Trophoblast cell (in vitro differentiated cells and primary cell): ENCODE data around the gene CRYBB2.
"Not testable (repeated sequence)": the region's sequence is repeated elsewhere in the genome, so short reads cannot be mapped to it uniquely, and the experiment has no call there.

Source experiments
- DNase-seq, 2 donors: peaks; one replicate each; pipeline ENCODE4 v3.0.0-alpha.2; 2016
- H2AFZ ChIP-seq: 2 replicates; pipeline ENCODE4 v1.6.1; 2013; ENCODE audit warnings: low read length, moderate library complexity, mild to moderate bottlenecking; ENCODE audit not compliant: insufficient read depth, poor library complexity
- H2AK5ac ChIP-seq: 2 replicates; pipeline ENCODE4 v1.6.1; 2013; ENCODE audit warnings: mild to moderate bottlenecking, low read length
- H2BK120ac ChIP-seq: 2 replicates; pipeline ENCODE4 v1.6.1; 2013; ENCODE audit warnings: low read length, mild to moderate bottlenecking, moderate library complexity; ENCODE audit not compliant: insufficient read depth, poor library complexity
- H2BK12ac ChIP-seq: 2 replicates; pipeline ENCODE4 v1.6.1; 2013; ENCODE audit warnings: mild to moderate bottlenecking, low read length, moderate library complexity
- H2BK5ac ChIP-seq: 2 replicates; pipeline ENCODE4 v1.6.1; 2013; ENCODE audit warnings: low read length, low read depth, moderate library complexity, mild to moderate bottlenecking; ENCODE audit not compliant: poor library complexity
- H3K14ac ChIP-seq: 2 replicates; pipeline ENCODE4 v1.6.1; 2013; ENCODE audit warnings: mild to moderate bottlenecking, low read length
- H3K18ac ChIP-seq: 2 replicates; pipeline ENCODE4 v1.6.1; 2013; ENCODE audit warnings: mild to moderate bottlenecking, low read length
- H3K23ac ChIP-seq: 2 replicates; pipeline ENCODE4 v1.6.1; 2013; ENCODE audit warnings: low read length
- H3K27ac ChIP-seq: 2 replicates; pipeline ENCODE4 v1.5.1; 2013; ENCODE audit warnings: low read depth, mild to moderate bottlenecking, inconsistent platforms, low read length, moderate library complexity
- H3K27me3 ChIP-seq: 2 replicates; pipeline ENCODE4 v1.6.1; 2013; ENCODE audit warnings: inconsistent platforms, mild to moderate bottlenecking, low read length, moderate library complexity; ENCODE audit not compliant: insufficient read depth
- H3K36me3 ChIP-seq, 2 experiments: 1 replicate in 1 of 2; 2 replicates in 1 of 2; pipeline ENCODE4 v1.6.1; 2013; ENCODE audit warnings: low read length in 2 of 2, mild to moderate bottlenecking in 2 of 2, moderate library complexity in 1 of 2; ENCODE audit not compliant: insufficient read depth in 2 of 2, control insufficient read depth in 1 of 2
- H3K4ac ChIP-seq: 2 replicates; pipeline ENCODE4 v1.6.1; 2013; ENCODE audit warnings: low read depth, mild to moderate bottlenecking, low read length, moderate library complexity
- H3K4me1 ChIP-seq, 2 experiments: 1 replicate in 1 of 2; 2 replicates in 1 of 2; pipeline ENCODE4 v1.6.1; 2013; ENCODE audit warnings: low read length in 2 of 2, mild to moderate bottlenecking in 2 of 2, moderate library complexity in 1 of 2; ENCODE audit not compliant: insufficient read depth in 2 of 2, control insufficient read depth in 1 of 2
- H3K4me2 ChIP-seq: 2 replicates; pipeline ENCODE4 v1.6.1; 2013; ENCODE audit warnings: inconsistent platforms, mild to moderate bottlenecking, low read length, moderate library complexity
- H3K4me3 ChIP-seq: 2 replicates; pipeline ENCODE4 v1.5.1; 2013; ENCODE audit warnings: mild to moderate bottlenecking, low read depth, low read length, inconsistent platforms
- H3K79me1 ChIP-seq: one replicate; pipeline ENCODE4 v1.6.1; 2013; ENCODE audit warnings: low read length
- H3K79me2 ChIP-seq: 2 replicates; pipeline ENCODE4 v1.6.1; 2013; ENCODE audit warnings: low read length, mild to moderate bottlenecking; ENCODE audit not compliant: control insufficient read depth, insufficient read depth, poor library complexity
- H3K9ac ChIP-seq: 2 replicates; pipeline ENCODE4 v1.6.1; 2013; ENCODE audit warnings: mild to moderate bottlenecking, low read length
- H3K9me3 ChIP-seq: 2 replicates; pipeline ENCODE4 v1.6.1; 2013; ENCODE audit warnings: low read depth, mild to moderate bottlenecking, control low read depth, inconsistent platforms, low read length; ENCODE audit not compliant: insufficient read depth
- H4K12ac ChIP-seq: 2 replicates; pipeline ENCODE4 v1.6.1; 2013; ENCODE audit warnings: low read depth, mild to moderate bottlenecking, low read length, moderate library complexity
- H4K8ac ChIP-seq: 2 replicates; pipeline ENCODE4 v1.6.1; 2013; ENCODE audit warnings: low read depth, mild to moderate bottlenecking, low read length, moderate library complexity
- H4K91ac ChIP-seq: one replicate; pipeline ENCODE4 v1.6.1; 2013; ENCODE audit warnings: low read depth, mild to moderate bottlenecking, low read length, moderate library complexity
- WGBS: extraction: QIAGEN DNeasy Blood & Tissue Kit; methylation state at CpG from one replicate; pipeline ENCODE4 v1.1.7; 2013; ENCODE audit warnings: missing lambda C conversion rate; ENCODE audit not compliant: insufficient read length, insufficient coverage; ENCODE audit errors: extremely low coverage; 5-methylcytosine and 5-hydroxymethylcytosine counted together

The CRYBB2 gene

GRCh38 chr22:25268902-25269301 is 49.5 kb downstream of the CRYBB2 start:
- H3K27ac ChIP-seq, H2BK12ac ChIP-seq, H2AK5ac ChIP-seq, H4K91ac ChIP-seq, H3K14ac ChIP-seq, H3K9me3 ChIP-seq, DNase-seq, H2BK120ac ChIP-seq, H3K23ac ChIP-seq, H2AFZ ChIP-seq, H2BK5ac ChIP-seq, H3K18ac ChIP-seq, H3K4me2 ChIP-seq, H3K4me1 ChIP-seq, H3K9ac ChIP-seq, H4K12ac ChIP-seq, H3K36me3 ChIP-seq, H4K8ac ChIP-seq, H3K79me2 ChIP-seq, H3K4ac ChIP-seq, H3K79me1 ChIP-seq, H3K27me3 ChIP-seq, H3K4me3 ChIP-seq: not testable (repeated sequence)
- no CpG with 5 or more reads among the region's 1 CpG for WGBS

GRCh38 chr22:25270061-25270460 is 50.6 kb downstream of the CRYBB2 start:
- not testable (repeated sequence) for H3K4me1 ChIP-seq, H4K91ac ChIP-seq
- no CpG with 5 or more reads among the region's 2 CpGs for WGBS

GRCh38 chr22:25273231-25273630 is 53.8 kb downstream of the CRYBB2 start:
- not testable (repeated sequence) for H3K4me1 ChIP-seq, H3K79me1 ChIP-seq, H2AK5ac ChIP-seq, DNase-seq, H3K23ac ChIP-seq, H3K14ac ChIP-seq, H4K8ac ChIP-seq, H3K9ac ChIP-seq, H3K36me3 ChIP-seq, H4K91ac ChIP-seq, H3K4me2 ChIP-seq, H2BK5ac ChIP-seq, H2AFZ ChIP-seq, H4K12ac ChIP-seq, H3K4ac ChIP-seq, H2BK120ac ChIP-seq, H3K79me2 ChIP-seq, H3K18ac ChIP-seq, H2BK12ac ChIP-seq, H3K9me3 ChIP-seq, H3K27ac ChIP-seq, H3K27me3 ChIP-seq, H3K4me3 ChIP-seq
- no CpG with 5 or more reads among the region's 4 CpGs for WGBS

More at GRCh38 chr22:25270061-25270460, 50.6 kb downstream of the CRYBB2 start:
- not testable (repeated sequence) for H2BK120ac ChIP-seq, H2AK5ac ChIP-seq, H3K27me3 ChIP-seq, H2BK12ac ChIP-seq, H3K79me1 ChIP-seq, H3K9me3 ChIP-seq, H3K79me2 ChIP-seq, H3K4me2 ChIP-seq, H2AFZ ChIP-seq, H4K12ac ChIP-seq, H3K4ac ChIP-seq, H3K14ac ChIP-seq, H2BK5ac ChIP-seq, H3K18ac ChIP-seq, H3K36me3 ChIP-seq, H3K27ac ChIP-seq, H3K9ac ChIP-seq, H3K23ac ChIP-seq, H4K8ac ChIP-seq, DNase-seq, H3K4me3 ChIP-seq

- not testable (repeated sequence) for H3K27me3 ChIP-seq, H2AFZ ChIP-seq, H4K12ac ChIP-seq, H3K14ac ChIP-seq, H2BK5ac ChIP-seq, H3K23ac ChIP-seq, H3K36me3 ChIP-seq, H2BK12ac ChIP-seq, H3K4ac ChIP-seq, DNase-seq, H3K18ac ChIP-seq, H3K4me3 ChIP-seq, H3K4me1 ChIP-seq, H3K79me1 ChIP-seq, H3K9me3 ChIP-seq, H3K9ac ChIP-seq, H2AK5ac ChIP-seq, H3K27ac ChIP-seq, H3K4me2 ChIP-seq, H4K8ac ChIP-seq, H4K91ac ChIP-seq, H2BK120ac ChIP-seq, H3K79me2 ChIP-seq
- no CpG with 5 or more reads among the region's 3 CpGs for WGBS
Observed at GRCh38 chr22:25273928-25274327, 54.5 kb downstream of the CRYBB2 start.
